ENCODE measurements around the gene GFOD1.

GRCh38 chr6:13472976-13473767 lies 14.2 kb downstream of the GFOD1 start:
- no peak for TF ChIP-seq CTCF (IDR thresholded peaks at IDR 0.05)
- no peak for TF ChIP-seq REST (IDR thresholded peaks at IDR 0.05; ENCODE audit: insufficient read depth in 1 of 2, low read depth in 2 of 2, low read length in 1 of 2)

Measured in Panc1 (cell line).